HG02642 (cell line): ENCODE results near the gene OVCH2.
"Not testable (repeated sequence)": the region's sequence is repeated elsewhere in the genome, so short reads cannot be mapped to it uniquely, and the experiment has no call there.

Experiments
- ATAC-seq: cut with Tn5 transposase; IDR thresholded peaks from one replicate; pipeline ENCODE4 v1.9.1; 2021; ENCODE audit warnings: mild to moderate bottlenecking; ENCODE audit not compliant: unreplicated experiment, poor library complexity

OVCH2 gene

DNA sequence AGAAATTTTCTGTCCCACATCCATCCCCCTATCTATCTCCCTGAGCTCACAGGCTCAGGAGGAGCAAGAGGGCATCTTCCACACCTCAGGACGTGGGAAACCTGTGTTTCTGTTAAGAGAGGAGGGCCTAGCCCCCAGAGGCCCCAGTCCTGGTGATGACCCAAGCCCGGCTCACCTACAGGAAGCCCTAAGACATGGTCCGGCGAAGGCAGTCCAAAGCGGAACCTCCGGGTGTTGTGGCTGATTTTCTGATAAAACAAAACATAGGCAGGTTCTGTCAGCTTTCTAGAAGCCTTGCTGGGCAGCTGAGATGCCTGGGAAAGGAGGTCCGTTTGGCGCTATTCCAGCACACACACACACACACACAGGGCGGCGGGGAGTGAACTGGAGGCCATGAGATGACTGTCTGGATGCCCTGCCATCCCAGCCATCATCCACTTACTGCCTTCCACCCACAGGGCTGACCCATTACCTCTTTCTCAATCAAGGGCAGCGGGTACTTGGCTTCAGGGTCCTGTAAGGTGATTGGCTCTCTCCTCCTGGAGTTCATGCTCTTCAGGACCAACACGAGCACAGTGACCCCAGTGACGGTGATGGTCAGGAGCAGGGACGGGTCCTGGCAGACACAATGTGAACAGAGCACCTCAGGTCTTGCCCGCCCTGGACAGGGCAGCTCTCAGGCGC lies 33.9 kb downstream of the OVCH2 start:
- no peak for ATAC-seq

DNA sequence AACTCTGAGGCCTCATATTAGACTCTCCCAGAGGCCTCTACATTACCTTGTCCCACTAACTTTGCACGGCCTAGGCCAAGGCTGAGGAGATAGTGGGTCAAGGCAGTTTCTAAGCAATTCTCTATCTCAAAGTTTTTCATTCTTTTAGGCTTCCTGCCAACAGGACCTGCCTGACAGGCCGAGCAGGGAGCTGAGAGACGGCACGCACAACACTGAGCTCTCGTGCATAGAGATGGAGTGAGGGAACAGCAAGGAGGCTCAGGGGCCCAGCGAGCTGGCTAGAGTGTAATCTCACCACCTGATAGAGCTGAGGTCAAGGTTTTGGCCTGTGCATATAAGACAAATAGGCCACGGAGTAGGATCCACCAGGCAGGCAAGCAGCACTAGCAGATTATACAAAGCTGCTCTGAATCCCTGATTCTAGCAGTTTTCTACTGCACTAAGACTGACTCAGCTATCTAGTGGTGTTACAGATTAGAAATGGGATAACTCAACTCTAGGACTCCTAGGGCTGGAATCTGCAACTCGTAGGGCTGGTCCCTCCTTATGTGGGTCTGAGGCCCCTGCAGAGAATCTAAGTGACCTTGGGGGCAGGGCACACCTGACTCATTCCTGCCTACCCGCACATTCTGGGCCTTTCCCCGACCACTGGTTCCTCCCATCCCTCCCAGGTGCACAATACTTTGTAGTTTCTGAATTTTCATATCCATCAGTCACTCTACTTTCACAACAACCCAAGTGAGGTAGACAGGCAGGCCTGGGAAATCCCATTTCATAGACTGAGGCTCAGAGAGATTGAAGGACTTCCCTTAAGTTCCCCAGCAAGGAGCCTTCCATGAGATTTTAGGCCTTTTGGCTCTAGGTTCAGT lies 34.7 kb downstream of the OVCH2 start:
- ATAC-seq: peak; percentile 71

DNA sequence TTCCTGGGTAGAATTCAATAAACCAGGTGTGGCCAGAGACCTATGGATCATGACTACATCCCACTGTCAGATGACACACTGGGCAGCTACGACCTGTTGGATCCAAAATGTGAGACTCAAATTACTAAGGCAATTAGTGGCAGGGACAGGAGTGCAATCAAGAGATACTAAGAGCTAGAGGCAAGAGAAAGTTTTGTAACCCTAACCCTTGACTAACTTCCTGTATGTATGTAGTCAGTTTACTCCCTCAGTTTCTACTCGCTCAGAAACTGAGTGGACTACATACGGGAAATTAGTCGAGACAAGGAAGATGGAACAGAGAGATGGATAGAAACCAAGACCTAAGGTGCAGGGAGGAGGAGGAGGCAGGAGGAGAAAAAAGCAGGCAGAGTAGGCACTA lies 35.6 kb downstream of the OVCH2 start:
- no peak for ATAC-seq

DNA sequence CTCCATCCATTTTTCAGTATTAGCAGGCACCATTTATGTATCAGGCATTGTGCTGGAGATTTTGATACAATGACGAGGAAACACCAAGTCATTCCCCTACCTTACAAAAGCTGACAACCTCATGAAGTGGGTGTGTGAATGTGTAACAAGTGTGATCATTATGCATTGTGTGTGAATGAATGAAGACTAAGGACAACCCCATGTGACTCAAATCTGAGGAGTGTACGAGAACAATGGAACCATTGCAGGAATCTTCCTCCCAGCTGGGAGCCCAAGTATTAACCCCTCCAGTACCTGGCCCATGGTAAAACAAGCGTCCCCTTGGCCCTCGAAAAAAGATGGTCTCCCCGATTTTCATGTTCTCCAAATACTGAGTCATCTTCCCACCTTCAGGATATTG lies 37.4 kb downstream of the OVCH2 start:
- no peak for ATAC-seq

DNA sequence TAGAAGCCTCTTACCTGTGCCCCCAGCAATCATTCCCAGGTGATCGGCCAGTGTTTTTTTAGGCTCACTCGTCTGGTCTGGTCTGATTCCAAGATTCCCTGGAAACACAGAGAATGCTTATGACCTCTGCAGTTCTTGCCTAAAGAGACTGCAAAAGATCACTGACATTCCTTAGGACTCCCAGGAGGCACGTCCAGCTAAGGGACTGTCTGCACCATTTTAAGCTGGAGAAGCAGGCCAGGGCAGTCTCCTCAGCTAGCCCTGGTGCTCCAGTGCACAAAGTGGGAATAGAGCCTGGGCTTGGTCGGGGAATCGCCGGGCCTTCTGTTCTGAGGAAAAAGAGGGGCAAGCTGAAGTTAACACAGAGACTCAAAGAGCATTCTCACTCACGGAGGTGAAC lies 37.8 kb downstream of the OVCH2 start:
- no peak for ATAC-seq

DNA sequence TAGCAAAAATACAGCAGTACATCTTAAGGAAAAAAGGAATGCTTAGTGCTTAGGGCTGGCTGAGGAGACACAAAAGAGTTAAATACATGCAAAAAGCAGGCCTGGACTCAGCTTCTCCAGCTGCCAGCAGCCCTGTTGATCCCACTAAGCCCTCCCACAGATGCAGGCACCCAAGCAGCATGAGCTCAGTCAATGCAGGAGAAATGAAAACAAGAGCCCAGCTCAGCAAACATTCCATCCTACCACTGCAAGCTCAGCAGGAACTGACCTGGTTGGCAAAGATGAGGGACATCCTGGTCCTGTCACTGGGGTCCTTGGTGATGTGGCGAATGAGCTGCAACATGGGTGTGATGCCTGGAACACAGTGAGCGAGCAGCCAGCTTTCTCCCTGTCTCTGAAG lies 38.8 kb downstream of the OVCH2 start:
- ATAC-seq: no peak

DNA sequence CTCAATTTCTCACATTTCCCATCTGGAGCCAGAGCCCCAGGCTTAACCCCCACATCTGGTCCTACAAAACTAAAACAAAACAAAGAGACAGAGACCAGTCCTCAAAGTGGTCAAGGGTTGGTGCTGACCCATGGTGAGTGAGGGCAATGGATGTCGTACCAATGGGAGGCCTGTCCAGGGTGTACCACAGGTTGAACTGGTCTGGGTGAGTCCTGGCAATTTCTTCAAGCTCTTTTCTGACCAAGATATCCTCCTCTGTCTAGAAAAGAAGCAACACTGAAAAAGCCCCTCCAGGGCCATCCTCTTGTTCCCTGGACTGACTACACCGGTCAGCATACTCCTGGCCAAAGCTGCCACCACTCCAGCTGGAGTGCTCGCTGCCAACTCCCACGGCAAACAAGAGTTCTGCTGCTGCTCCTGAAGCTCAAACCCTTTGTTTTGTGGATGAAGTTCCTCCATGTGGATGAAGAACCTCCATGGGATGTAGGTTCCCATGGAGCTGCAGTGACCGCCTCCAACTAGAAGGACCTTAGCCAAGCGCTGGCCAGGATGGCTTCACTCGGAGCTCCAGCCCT lies 39.9 kb downstream of the OVCH2 start:
- ATAC-seq: no peak

DNA sequence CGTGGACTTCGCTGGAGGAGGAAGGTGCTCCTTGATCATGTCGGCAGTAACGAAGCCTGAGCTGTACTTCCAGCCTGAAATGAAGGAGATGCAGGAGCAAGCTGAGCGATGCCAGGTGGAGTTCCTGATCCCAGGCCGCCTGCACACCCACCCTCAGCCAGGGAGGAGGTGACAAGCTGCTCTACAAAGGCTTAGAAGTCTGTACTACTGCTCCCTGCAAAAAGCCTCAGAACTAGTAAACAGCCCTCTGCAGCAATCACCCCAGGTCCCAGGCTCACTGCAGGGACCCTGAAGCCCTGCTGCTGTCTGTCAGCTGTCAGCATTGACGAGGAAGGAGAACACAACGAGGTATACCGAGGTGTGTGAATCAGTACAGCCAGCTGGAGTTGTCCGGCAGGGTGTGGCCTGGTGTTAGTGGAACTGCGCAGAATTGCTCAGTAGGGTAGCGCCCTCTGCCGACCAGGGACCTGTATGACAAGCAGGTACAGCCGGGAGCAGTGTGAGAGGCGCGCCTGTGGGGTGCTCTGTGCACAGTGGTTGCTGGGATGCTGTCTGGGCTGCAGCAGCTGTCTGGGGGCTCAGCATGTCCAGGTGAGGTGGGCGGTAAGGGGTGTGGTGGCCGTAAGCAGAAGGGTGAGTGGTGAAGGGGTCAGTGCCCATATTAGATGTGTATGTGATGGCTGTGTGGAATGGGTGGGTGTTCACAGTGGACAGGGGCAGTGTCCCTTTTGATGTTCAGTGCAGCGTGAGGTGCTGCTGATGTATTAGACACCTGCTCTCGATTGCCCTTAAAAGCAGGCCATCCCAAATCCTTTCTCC lies 40.6 kb downstream of the OVCH2 start:
- peak; percentile 99 for ATAC-seq

DNA sequence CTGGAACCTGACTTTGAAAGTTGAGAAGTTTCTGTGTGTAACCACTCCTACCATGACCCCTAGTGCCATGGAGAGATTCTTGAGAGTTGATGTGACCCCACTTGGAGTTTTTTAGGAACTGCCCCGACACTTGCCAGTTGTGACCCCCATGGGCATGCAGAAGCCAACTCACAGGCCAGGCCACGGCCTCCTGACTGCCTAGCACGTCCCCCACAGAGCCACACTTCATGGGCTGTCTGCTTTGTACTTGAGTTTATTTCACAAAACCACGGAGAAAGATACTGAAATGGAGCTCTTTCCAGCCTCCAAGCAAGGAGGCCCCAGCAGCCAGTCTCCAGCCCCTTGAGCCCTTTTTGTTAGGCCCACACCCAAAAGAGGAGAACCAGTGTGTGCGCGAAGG lies 41.4 kb downstream of the OVCH2 start:
- ATAC-seq: no peak

DNA sequence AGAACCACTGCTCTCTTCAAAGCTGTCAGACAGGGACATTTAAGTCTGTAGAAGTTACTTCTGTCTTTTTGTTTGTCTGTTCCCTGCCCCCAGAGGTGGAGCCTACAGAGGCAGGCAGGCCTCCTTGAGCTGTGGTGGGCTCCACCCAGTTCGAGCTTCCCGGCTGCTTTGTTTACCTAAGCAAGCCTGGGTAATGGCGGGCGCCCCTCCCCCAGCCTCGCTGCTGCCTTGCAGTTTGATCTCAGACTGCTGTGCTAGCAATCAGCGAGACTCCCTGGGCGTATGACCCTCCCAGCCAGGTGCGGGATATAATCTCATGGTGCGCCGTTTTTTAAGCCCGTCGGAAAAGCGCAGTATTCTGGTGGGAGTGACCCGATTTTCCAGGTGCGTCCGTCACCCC lies 42.7 kb downstream of the OVCH2 start:
- ATAC-seq: not testable (repeated sequence)

DNA sequence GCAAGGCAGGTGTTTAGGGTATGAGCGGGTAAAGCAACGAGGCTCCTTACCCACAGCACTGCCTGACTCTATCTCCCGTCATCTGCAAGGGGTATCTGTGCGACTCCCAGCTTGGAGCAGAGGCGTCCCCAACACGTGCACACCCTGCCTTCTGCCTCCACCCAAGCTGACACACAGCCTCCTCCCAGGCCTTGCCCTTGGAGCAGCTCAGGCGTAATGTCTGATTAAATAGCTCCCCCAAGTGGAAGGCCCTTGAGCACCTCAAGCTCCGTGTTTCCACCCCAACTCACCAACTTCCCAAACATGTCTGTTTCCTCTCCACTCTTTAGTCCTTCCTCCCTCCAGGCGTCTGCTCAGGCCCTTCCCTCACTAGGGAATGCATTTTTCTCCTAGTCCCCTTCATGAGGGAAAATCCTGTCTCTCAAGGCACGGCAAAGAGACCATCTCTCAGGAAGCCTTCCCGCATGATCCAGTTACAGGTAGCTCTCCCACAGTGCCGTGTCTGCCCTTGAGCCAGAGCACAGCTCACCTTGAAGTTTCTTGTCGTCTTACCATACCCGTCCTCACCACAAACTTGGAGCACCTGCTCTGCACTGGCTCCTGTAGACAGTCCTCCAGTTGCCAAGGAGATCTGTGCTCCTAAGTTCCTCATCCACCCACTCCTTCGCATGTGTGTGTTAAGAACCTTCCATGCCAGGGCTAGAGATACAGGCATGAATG lies 48.8 kb downstream of the OVCH2 start:
- ATAC-seq: no peak

DNA sequence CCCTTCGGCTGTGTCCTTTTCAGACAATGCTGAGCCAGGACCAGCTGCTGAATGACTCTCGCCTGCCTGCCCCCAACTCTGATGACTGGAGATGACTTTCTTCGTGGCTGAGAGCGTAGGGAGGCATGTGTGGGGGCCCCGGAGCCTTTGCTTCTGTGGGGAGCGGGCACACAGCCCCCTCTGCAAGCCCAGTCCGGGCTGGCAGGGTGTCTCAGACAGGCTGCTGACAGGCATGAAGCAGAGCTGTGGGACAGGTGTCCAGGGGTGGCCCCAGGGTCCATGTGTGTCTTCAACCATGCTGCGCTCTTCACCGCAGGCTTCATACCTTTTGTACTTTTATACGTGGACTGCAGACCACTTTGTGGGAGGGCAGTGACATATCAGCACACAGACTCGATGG lies 49.6 kb downstream of the OVCH2 start:
- ATAC-seq: no peak

DNA sequence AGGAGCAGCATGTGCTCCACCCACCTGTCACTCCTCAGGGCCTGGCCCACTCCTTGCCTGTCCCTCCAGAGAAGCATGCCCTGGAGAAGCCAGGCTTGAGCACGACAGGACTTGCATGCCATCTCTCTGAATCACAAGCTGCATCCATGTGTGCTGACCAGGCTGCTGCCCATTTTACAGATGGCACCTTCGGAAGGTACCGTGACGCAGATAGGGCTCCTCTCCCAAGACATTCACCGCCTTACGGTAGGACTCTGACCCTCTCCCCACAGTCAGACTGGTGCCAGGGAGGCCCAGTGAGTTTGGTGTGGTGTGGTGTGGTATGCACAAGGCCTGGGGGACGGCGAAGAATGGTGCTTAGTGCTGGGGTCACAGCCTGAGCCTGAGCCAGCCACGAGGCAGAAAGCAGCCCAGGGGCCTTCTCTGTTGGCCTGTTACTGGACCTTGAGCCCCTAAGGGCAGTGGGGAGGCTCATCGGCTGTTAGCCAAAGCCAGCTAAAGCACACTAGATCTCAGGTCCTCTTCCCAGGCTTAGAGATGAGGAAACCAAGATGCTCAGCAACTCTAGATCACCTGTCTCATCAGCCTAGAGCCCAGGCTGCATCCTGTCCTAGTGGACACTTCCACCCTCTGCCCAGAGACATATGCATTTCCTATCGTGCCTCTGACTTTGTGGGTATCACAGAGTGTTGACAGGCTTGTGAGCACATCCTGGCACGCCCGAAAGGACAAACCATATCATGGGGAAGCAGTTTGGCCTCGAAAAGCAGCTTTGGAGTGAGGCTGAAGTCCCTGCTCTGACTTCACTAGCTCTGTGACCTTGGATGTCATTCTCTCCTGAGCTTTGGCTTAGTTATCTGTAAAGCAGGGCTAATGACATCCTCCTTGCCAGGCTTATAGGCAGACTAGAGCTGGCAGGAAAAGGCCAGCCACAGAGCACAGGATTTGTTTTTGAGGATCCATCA lies 50.7 kb downstream of the OVCH2 start:
- no peak for ATAC-seq

DNA sequence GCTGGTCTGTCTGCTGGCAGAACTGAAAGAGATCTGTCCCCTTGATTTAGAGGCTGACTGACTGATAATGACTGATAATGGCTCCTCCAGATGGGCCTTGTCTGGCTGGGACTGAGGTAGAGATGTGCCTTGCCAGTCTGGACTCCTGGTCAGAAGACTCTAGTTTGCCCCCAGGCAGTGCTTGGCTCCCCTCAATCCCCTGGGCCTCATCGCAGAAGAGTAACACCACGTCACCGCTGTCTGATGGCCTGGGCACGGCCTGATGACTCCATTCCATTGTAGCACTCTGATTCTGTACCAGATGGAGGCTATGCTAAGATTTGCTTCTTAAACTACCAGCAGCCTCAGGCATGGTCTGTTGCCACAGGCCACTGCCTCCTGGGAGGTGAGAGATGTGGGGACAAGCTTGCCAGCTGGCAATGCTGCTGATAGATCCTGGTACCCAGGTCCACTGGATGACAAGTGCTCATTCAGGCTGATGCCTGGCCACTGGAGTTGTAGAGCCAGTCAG lies 52.0 kb downstream of the OVCH2 start:
- ATAC-seq: no peak

DNA sequence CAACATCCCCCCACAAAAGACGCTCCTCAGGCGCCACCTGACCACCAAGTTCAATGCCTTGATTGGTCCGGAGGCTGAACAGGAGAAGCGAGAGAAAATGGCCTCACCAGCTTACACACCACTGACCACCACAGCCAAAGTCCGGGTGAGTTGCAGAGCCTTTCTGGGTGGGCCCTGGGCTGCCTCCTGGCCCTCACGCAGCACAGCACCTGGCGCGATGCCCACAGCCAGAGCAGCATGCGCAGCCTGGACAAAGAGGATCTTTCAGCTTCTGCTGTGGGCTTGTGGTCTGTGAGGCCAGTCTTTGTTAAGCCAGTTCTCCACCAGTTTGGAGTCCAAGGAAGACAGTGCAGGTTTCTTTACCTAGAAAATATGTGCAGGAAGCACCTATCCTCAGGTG lies 54.6 kb downstream of the OVCH2 start:
- ATAC-seq: no peak

DNA sequence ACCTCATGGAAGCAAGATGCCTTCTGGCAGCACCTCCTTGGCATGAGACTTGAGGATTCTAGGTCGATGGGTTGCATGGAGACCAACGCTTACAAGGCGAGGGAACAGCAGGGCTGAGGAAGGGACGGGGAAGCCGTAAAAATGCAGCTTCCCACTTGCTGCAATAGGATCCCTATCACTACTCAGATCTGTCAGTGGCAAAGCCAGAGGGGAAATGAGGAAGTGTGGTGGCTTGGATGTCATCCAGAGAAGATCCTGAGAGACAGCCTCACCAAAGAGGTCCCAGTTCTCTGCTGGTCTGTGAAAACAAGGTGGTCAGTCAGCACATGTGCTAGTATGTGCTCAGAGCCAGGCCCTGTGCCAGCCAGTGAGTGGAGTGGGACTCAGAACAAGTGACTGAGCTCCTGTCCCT lies 55.1 kb downstream of the OVCH2 start:
- ATAC-seq: no peak

DNA sequence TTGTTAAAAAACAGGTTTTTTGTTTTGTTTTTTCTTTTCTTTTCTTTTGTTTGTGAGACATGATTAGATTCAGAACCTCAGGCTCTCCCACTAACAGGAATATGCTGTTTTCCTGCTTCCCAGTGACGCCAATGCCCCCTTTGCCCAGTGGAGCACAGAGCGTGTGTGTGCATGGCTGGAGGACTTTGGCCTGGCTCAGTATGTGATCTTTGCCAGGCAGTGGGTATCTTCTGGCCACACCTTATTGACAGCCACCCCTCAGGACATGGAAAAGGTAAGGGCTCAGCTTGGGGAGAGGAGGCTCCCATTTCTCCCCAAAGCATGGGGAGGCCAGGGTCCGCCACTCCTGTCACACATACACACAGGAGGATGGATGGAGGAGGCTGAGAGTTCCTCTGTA lies 58.0 kb downstream of the OVCH2 start:
- ATAC-seq: no peak

DNA sequence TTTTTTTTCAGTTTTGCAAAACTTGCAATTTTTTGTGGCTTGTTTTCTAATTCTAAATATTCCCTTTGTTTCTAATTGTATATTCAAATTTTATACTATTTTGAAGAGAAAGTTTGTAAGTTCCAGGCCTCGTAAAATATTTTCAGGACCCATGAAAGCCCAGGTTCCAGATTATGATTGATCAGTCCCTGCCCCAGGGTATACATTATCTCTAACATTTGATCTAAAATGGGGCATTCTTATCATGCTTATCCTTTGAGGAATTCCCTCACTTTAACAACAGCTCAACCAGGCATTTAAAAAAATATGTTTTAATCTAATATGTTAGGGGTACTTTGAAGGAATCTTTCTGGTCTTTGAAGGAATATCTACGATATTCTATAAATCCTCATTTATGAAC lies 59.4 kb downstream of the OVCH2 start:
- no peak for ATAC-seq

DNA sequence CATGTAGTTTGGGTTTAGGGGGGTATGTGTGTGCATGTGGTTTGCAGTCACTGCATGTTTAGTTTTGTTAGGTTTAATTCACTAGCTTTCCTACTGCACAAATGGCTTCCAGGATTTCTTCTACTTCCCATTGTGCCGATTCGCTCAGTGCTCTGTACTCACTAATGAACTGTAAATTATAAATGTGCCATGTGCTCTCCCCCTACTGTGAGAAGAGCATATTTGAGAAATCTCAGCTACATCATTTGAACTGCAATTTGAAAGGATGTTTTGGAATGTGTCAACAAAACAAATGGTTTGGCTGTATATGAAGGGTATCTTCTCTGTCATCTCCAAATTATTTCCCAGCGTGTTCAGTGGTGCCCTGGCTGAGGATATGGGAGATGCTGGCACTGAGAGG lies 61.1 kb downstream of the OVCH2 start:
- ATAC-seq: no peak
